SK-N-SH treated with all-trans-retinoic acid at 6 μM for 48 hours (cell line): ENCODE data around the gene OLFM1.

Experiments
- BACH2 ChIP-seq: fragments of 250-450 bp; sonication (Bioruptor Pico); IDR thresholded peaks from 2 replicates; pipeline ENCODE4 v1.9.0; 2021; ENCODE audit warnings: mild to moderate bottlenecking, borderline replicate concordance
- OSR1 ChIP-seq: fragments of 250-450 bp; sonication (Bioruptor Pico); IDR thresholded peaks from 2 replicates; pipeline ENCODE4 v1.8.0; 2022; ENCODE audit warnings: moderate library complexity, mild to moderate bottlenecking, inconsistent platforms
- SNAI2 ChIP-seq: fragments of 250-450 bp; sonication (Bioruptor Pico); IDR thresholded peaks from 2 replicates; pipeline ENCODE4 v1.5.0; 2020; ENCODE audit warnings: mild to moderate bottlenecking, moderate library complexity
- TCF4 ChIP-seq: fragments of 250-450 bp; sonication (Bioruptor Pico); IDR thresholded peaks from 2 replicates; pipeline ENCODE4 v1.8.0; 2021; ENCODE audit warnings: mild to moderate bottlenecking, moderate library complexity, borderline replicate concordance
- TOX ChIP-seq: fragments of 250-450 bp; sonication (Bioruptor Pico); IDR thresholded peaks from 2 replicates; pipeline ENCODE4 v1.8.0; 2021; ENCODE audit warnings: mild to moderate bottlenecking, moderate library complexity, borderline replicate concordance
- TSHZ2 ChIP-seq: fragments of 250-450 bp; sonication (Bioruptor Pico); IDR thresholded peaks from 2 replicates; pipeline ENCODE4 v1.5.0; 2020; ENCODE audit warnings: mild to moderate bottlenecking, moderate library complexity
- ZC3H10 ChIP-seq: fragments of 250-450 bp; sonication (Bioruptor Pico); IDR thresholded peaks from 2 replicates; pipeline ENCODE4 v1.5.1; 2021; ENCODE audit warnings: mild to moderate bottlenecking, moderate library complexity
- ZFP3 ChIP-seq: fragments of 250-450 bp; sonication (Bioruptor Pico); IDR thresholded peaks from 2 replicates; pipeline ENCODE4 v1.5.0; 2020; ENCODE audit warnings: mild to moderate bottlenecking, moderate library complexity
- ZFP30 ChIP-seq: fragments of 450-650 bp; formaldehyde crosslinking; IDR thresholded peaks from 2 replicates; pipeline ENCODE4 v1.5.0; 2022; ENCODE audit warnings: mild to moderate bottlenecking, moderate library complexity
- ZNF8 ChIP-seq: fragments of 450-650 bp; formaldehyde crosslinking; IDR thresholded peaks from 2 replicates; pipeline ENCODE4 v1.5.0; 2020; ENCODE audit warnings: mild to moderate bottlenecking, moderate library complexity
- TF ChIP-seq, protein P1 (sequence below): fragments of 250-450 bp; sonication (Bioruptor Pico); IDR thresholded peaks from 2 replicates; pipeline ENCODE4 v1.8.0; 2020; ENCODE audit warnings: mild to moderate bottlenecking, moderate library complexity, borderline replicate concordance
- TF ChIP-seq, protein P2 (sequence below): fragments of 250-450 bp; sonication (Bioruptor Pico); IDR thresholded peaks from 2 replicates; pipeline ENCODE4 v1.8.0; 2021; ENCODE audit warnings: low read depth, mild to moderate bottlenecking, moderate library complexity, borderline replicate concordance
- TF ChIP-seq, protein P3 (sequence below): fragments of 250-450 bp; sonication (Bioruptor Pico); IDR thresholded peaks from 2 replicates; pipeline ENCODE4 v1.5.1; 2020; ENCODE audit warnings: low read depth, mild to moderate bottlenecking, moderate library complexity

DNA sequence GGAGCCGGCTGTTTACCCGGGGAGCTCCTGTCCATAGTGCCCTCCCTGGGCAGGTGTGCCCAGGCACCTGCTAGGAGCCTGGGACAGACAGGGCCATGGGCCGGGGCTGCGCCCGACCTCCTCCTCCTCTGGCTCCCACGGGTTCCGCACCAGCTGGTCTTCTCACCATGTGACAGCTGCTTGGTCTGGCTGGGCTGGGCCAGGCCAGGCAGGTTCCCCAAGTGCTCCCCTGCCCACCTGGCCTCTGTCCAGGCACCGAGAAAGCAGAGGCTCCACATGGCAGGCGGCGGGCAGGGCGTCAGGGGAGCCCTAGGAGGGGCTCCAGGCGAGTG lies 60.0 kb downstream of the OLFM1 start:
- no peak for TF ChIP-seq TSHZ2
- TF ChIP-seq, protein P1, sequence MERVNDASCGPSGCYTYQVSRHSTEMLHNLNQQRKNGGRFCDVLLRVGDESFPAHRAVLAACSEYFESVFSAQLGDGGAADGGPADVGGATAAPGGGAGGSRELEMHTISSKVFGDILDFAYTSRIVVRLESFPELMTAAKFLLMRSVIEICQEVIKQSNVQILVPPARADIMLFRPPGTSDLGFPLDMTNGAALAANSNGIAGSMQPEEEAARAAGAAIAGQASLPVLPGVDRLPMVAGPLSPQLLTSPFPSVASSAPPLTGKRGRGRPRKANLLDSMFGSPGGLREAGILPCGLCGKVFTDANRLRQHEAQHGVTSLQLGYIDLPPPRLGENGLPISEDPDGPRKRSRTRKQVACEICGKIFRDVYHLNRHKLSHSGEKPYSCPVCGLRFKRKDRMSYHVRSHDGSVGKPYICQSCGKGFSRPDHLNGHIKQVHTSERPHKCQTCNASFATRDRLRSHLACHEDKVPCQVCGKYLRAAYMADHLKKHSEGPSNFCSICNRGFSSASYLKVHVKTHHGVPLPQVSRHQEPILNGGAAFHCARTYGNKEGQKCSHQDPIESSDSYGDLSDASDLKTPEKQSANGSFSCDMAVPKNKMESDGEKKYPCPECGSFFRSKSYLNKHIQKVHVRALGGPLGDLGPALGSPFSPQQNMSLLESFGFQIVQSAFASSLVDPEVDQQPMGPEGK (CRISPR knock-in tag), result no peak
- TF ChIP-seq ZFP3 (CRISPR knock-in tag), result no peak
- no peak for TF ChIP-seq ZNF8 (CRISPR knock-in tag)
- no peak for TF ChIP-seq BACH2 (CRISPR knock-in tag)
- TF ChIP-seq, protein P2, sequence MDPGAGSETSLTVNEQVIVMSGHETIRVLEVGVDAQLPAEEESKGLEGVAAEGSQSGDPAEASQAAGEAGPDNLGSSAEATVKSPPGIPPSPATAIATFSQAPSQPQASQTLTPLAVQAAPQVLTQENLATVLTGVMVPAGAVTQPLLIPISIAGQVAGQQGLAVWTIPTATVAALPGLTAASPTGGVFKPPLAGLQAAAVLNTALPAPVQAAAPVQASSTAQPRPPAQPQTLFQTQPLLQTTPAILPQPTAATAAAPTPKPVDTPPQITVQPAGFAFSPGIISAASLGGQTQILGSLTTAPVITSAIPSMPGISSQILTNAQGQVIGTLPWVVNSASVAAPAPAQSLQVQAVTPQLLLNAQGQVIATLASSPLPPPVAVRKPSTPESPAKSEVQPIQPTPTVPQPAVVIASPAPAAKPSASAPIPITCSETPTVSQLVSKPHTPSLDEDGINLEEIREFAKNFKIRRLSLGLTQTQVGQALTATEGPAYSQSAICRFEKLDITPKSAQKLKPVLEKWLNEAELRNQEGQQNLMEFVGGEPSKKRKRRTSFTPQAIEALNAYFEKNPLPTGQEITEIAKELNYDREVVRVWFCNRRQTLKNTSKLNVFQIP (CRISPR knock-in tag), result no peak
- no peak for TF ChIP-seq OSR1 (CRISPR knock-in tag)
- TF ChIP-seq ZFP30 (CRISPR knock-in tag), result no peak
- TF ChIP-seq SNAI2, result no peak
- TF ChIP-seq, protein P3, sequence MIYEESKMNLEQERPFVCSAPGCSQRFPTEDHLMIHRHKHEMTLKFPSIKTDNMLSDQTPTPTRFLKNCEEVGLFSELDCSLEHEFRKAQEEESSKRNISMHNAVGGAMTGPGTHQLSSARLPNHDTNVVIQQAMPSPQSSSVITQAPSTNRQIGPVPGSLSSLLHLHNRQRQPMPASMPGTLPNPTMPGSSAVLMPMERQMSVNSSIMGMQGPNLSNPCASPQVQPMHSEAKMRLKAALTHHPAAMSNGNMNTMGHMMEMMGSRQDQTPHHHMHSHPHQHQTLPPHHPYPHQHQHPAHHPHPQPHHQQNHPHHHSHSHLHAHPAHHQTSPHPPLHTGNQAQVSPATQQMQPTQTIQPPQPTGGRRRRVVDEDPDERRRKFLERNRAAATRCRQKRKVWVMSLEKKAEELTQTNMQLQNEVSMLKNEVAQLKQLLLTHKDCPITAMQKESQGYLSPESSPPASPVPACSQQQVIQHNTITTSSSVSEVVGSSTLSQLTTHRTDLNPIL (CRISPR knock-in tag), result no peak
- 0 out of 2 replicates have a peak, but pooled peaks have one; percentile 5 for TF ChIP-seq TCF4 (CRISPR knock-in tag)
- TF ChIP-seq ZC3H10 (CRISPR knock-in tag), result no peak
- no peak for TF ChIP-seq TOX
